Measurements from ENCODE around the gene CD84. TPM values are rescaled to one million over a fixed set of nuclear protein-coding genes. Genes with fewer than 3 reads are reported as not detected.

CD84 gene
- total RNA-seq, 2 experiments from 2014 or later, result 14.7 to 16.2 TPM

- H3K4me1 Mint-ChIP-seq, result peaks cover 51% of the 10 kb centered on the region
- H3K4me3 Mint-ChIP-seq, result no peak overlapping the region
- CTCF ChIA-PET, result interaction anchor here (0.8 kb wide), 1 partner anchor 16 kb away, joined by 3 read pairs; no protein-coding TSS in a partner anchor
Measured at GRCh38 chr1:160581961-160582360, 2.7 kb upstream of the CD84 start.

GRCh38 chr1:160580221-160580812 is 1.0 kb upstream of the CD84 start:
- POLR2A ChIA-PET, result interaction anchor here (0.7 kb wide), 1 partner anchor 525 kb away, joined by 3 read pairs; no protein-coding TSS in a partner anchor
- Mint-ChIP-seq H3K36me3 (ENCODE audit: low read depth) (peaks cover 24% of the 10 kb centered on the region), H3K4me1 (peaks cover 63% of the 10 kb centered on the region), H3K27me3 (no peaks in the 10 kb centered on the region), H3K4me3 (no peak overlapping the region), H3K9me3 (peaks cover 9% of the 10 kb centered on the region), H3K27ac (no peak overlapping the region)
- DNase-seq, result no peak
- CTCF ChIA-PET, result interaction anchor here (0.9 to 1.4 kb wide), 4 partner anchors 10 to 46 kb away, joined by 3 to 4 read pairs (median 3); no protein-coding TSS in a partner anchor

More at GRCh38 chr1:160581961-160582360, 2.7 kb upstream of the CD84 start:
- POLR2A ChIA-PET, result no interaction called here
- Mint-ChIP-seq H3K36me3 (ENCODE audit: low read depth) (peaks cover 20% of the 10 kb centered on the region), H3K9me3 (peaks cover 12% of the 10 kb centered on the region), H3K27ac (no peak overlapping the region), H3K27me3 (no peaks in the 10 kb centered on the region)
- no peak for DNase-seq

- peaks cover 27% of the 10 kb centered on the region for H3K36me3 Mint-ChIP-seq (ENCODE audit: low read depth)
- peak overlapping the region; percentile 91 for H3K27ac Mint-ChIP-seq
- POLR2A ChIA-PET, result no interaction called here
- no peaks in the 10 kb centered on the region for H3K27me3 Mint-ChIP-seq
- peak overlapping the region; percentile 75 for H3K4me3 Mint-ChIP-seq
- CTCF ChIA-PET, result interaction anchor here (1.1 to 1.7 kb wide), 2 partner anchors 28 to 113 kb away, joined by 3 to 5 read pairs; no protein-coding TSS in a partner anchor
- H3K9me3 Mint-ChIP-seq, result peaks cover 12% of the 10 kb centered on the region
- no peak for DNase-seq
- H3K4me1 Mint-ChIP-seq, result peaks cover 73% of the 10 kb centered on the region
Measured at GRCh38 chr1:160578525-160579191, 638 bp downstream of the CD84 start.

GRCh38 chr1:160578175-160578524 is 1.1 kb downstream of the CD84 start:
- ChIA-PET POLR2A (interaction anchor here (0.6 kb wide), 1 partner anchor 31 kb away, joined by 3 read pairs; no protein-coding TSS in a partner anchor), CTCF (interaction anchor here (1.0 to 2.0 kb wide), 5 partner anchors 14 to 31 kb away, joined by 3 to 5 read pairs (median 4); no protein-coding TSS in a partner anchor)
- peaks cover 28% of the 10 kb centered on the region for H3K36me3 Mint-ChIP-seq (ENCODE audit: low read depth)
- no peaks in the 10 kb centered on the region for H3K27me3 Mint-ChIP-seq
- peaks cover 12% of the 10 kb centered on the region for H3K9me3 Mint-ChIP-seq
- H3K4me3 Mint-ChIP-seq, result peak overlapping the region; percentile 75
- peak overlapping the region; percentile 91 for H3K27ac Mint-ChIP-seq
- no peak for DNase-seq
- peaks cover 78% of the 10 kb centered on the region for H3K4me1 Mint-ChIP-seq

GRCh38 chr1:160577671-160578070 is 1.6 kb downstream of the CD84 start:
- peak overlapping the region; percentile 42 for H3K4me3 Mint-ChIP-seq
- peaks cover 80% of the 10 kb centered on the region for H3K4me1 Mint-ChIP-seq
- H3K27ac Mint-ChIP-seq, result peak overlapping the region; percentile 72
- DNase-seq, result no peak
- POLR2A ChIA-PET, result interaction anchor here (0.6 kb wide), 1 partner anchor 31 kb away, joined by 3 read pairs; no protein-coding TSS in a partner anchor
- peaks cover 27% of the 10 kb centered on the region for H3K36me3 Mint-ChIP-seq (ENCODE audit: low read depth)
- CTCF ChIA-PET, result interaction anchor here (0.6 to 2.0 kb wide), 10 partner anchors 11 to 324 kb away, joined by 3 to 5 read pairs (median 4); no protein-coding TSS in a partner anchor
- no peaks in the 10 kb centered on the region for H3K27me3 Mint-ChIP-seq
- peaks cover 9% of the 10 kb centered on the region for H3K9me3 Mint-ChIP-seq

GRCh38 chr1:160576884-160577283 is 2.4 kb downstream of the CD84 start:
- CTCF ChIA-PET, result interaction anchor here (0.8 to 2.0 kb wide), 5 partner anchors 12 to 37 kb away, joined by 3 to 5 read pairs (median 4); no protein-coding TSS in a partner anchor
- peaks cover 85% of the 10 kb centered on the region for H3K4me1 Mint-ChIP-seq
- peak overlapping the region; percentile 86 for H3K27ac Mint-ChIP-seq
- peak overlapping the region; percentile 48 for H3K4me3 Mint-ChIP-seq
- H3K36me3 Mint-ChIP-seq (ENCODE audit: low read depth), result peaks cover 35% of the 10 kb centered on the region
- POLR2A ChIA-PET, result no interaction called here
- DNase-seq, result no peak
- H3K27me3 Mint-ChIP-seq, result no peaks in the 10 kb centered on the region
- H3K9me3 Mint-ChIP-seq, result peaks cover 13% of the 10 kb centered on the region

- H3K27me3 Mint-ChIP-seq, result no peaks in the 10 kb centered on the region
- peaks cover 86% of the 10 kb centered on the region for H3K4me1 Mint-ChIP-seq
- peak overlapping the region; percentile 48 for H3K4me3 Mint-ChIP-seq
- H3K27ac Mint-ChIP-seq, result peak overlapping the region; percentile 86
- H3K9me3 Mint-ChIP-seq, result peaks cover 13% of the 10 kb centered on the region
- peak; percentile 12 for DNase-seq
- H3K36me3 Mint-ChIP-seq (ENCODE audit: low read depth), result peaks cover 37% of the 10 kb centered on the region
- ChIA-PET POLR2A (no interaction called here), CTCF (interaction anchor here (0.6 to 2.0 kb wide), 3 partner anchors 13 to 222 kb away, joined by 3 to 4 read pairs (median 3); no protein-coding TSS in a partner anchor)
Measured at GRCh38 chr1:160576390-160576789, 2.9 kb downstream of the CD84 start.

GRCh38 chr1:160575112-160575664 is 4.1 kb downstream of the CD84 start:
- Mint-ChIP-seq H3K36me3 (ENCODE audit: low read depth) (peaks cover 45% of the 10 kb centered on the region), H3K27ac (peak overlapping the region; percentile 86), H3K9me3 (peaks cover 13% of the 10 kb centered on the region), H3K27me3 (no peaks in the 10 kb centered on the region), H3K4me3 (peak overlapping the region; percentile 59), H3K4me1 (peaks cover 85% of the 10 kb centered on the region)
- ChIA-PET CTCF (interaction anchor here (0.9 to 1.4 kb wide), 5 partner anchors 10 to 145 kb away, joined by 3 to 4 read pairs (median 3); no protein-coding TSS in a partner anchor), POLR2A (no interaction called here)
- no peak for DNase-seq

GRCh38 chr1:160570840-160571239 is 8.5 kb downstream of the CD84 start:
- no peak for DNase-seq
- Mint-ChIP-seq H3K9me3 (peaks cover 19% of the 10 kb centered on the region), H3K36me3 (ENCODE audit: low read depth) (peaks cover 67% of the 10 kb centered on the region), H3K27ac (no peak overlapping the region), H3K4me3 (no peak overlapping the region), H3K4me1 (peaks cover 84% of the 10 kb centered on the region), H3K27me3 (no peaks in the 10 kb centered on the region)
- ChIA-PET CTCF (no interaction called here), POLR2A (no interaction called here)

- POLR2A ChIA-PET, result no interaction called here
- H3K4me1 Mint-ChIP-seq, result peaks cover 83% of the 10 kb centered on the region
- peaks cover 67% of the 10 kb centered on the region for H3K36me3 Mint-ChIP-seq (ENCODE audit: low read depth)
- CTCF ChIA-PET, result interaction anchor here (0.6 to 1.1 kb wide), 2 partner anchors 10 to 104 kb away, joined by 3 read pairs; no protein-coding TSS in a partner anchor
- H3K27me3 Mint-ChIP-seq, result no peaks in the 10 kb centered on the region
- no peak for DNase-seq
- H3K27ac Mint-ChIP-seq, result peak overlapping the region; percentile 96
- H3K9me3 Mint-ChIP-seq, result peaks cover 19% of the 10 kb centered on the region
- no peak overlapping the region for H3K4me3 Mint-ChIP-seq
Measured at GRCh38 chr1:160569806-160570205, 9.5 kb downstream of the CD84 start.

GRCh38 chr1:160567858-160568682 is 11.2 kb downstream of the CD84 start:
- H3K27ac Mint-ChIP-seq, result peak overlapping the region; percentile 96
- peak overlapping the region; percentile 44 for H3K4me3 Mint-ChIP-seq
- peaks cover 18% of the 10 kb centered on the region for H3K9me3 Mint-ChIP-seq
- peaks cover 74% of the 10 kb centered on the region for H3K36me3 Mint-ChIP-seq (ENCODE audit: low read depth)
- peak; percentile 61 for DNase-seq
- H3K27me3 Mint-ChIP-seq, result no peaks in the 10 kb centered on the region
- CTCF ChIA-PET, result interaction anchor here (1.7 kb wide), 1 partner anchor 27 kb away, joined by 3 read pairs; no protein-coding TSS in a partner anchor
- POLR2A ChIA-PET, result no interaction called here
- H3K4me1 Mint-ChIP-seq, result peaks cover 70% of the 10 kb centered on the region

- ChIA-PET CTCF (interaction anchor here (1.7 kb wide), 1 partner anchor 26 kb away, joined by 3 read pairs; no protein-coding TSS in a partner anchor), POLR2A (no interaction called here)
- DNase-seq, result no peak
- peak overlapping the region; percentile 44 for H3K4me3 Mint-ChIP-seq
- peaks cover 68% of the 10 kb centered on the region for H3K4me1 Mint-ChIP-seq
- no peaks in the 10 kb centered on the region for H3K27me3 Mint-ChIP-seq
- H3K36me3 Mint-ChIP-seq (ENCODE audit: low read depth), result peaks cover 75% of the 10 kb centered on the region
- H3K9me3 Mint-ChIP-seq, result peaks cover 21% of the 10 kb centered on the region
- peak overlapping the region; percentile 96 for H3K27ac Mint-ChIP-seq
Measured at GRCh38 chr1:160567341-160567740, 12.0 kb downstream of the CD84 start.

Data from activated CD4-positive, alpha-beta T cell treated with anti-CD3 and anti-CD28 coated beads, Interleukin-2, amount 10 ng/mL, durations not matched to agents 7 days and 5 days (primary cell).